Astrocyte (in vitro differentiated cells and primary cell): ENCODE measurements around the gene IRF3.
"Not testable (repeated sequence)": the region's sequence is repeated elsewhere in the genome, so short reads cannot be mapped to it uniquely, and the experiment has no call there.

Experiments used
- EZH2 ChIP-seq: IDR thresholded peaks from 2 replicates; pipeline ENCODE4 v1.6.1; 2012; ENCODE audit warnings: mild to moderate bottlenecking, low read length, inconsistent platforms; ENCODE audit not compliant: insufficient read depth
- TF ChIP-seq, protein P1 (sequence below): IDR thresholded peaks from 2 replicates; pipeline ENCODE4 v1.5.1; 2011; ENCODE audit warnings: low read depth, mild to moderate bottlenecking, inconsistent platforms, low read length, moderate library complexity; ENCODE audit not compliant: insufficient read depth

- TF ChIP-seq, protein P1, sequence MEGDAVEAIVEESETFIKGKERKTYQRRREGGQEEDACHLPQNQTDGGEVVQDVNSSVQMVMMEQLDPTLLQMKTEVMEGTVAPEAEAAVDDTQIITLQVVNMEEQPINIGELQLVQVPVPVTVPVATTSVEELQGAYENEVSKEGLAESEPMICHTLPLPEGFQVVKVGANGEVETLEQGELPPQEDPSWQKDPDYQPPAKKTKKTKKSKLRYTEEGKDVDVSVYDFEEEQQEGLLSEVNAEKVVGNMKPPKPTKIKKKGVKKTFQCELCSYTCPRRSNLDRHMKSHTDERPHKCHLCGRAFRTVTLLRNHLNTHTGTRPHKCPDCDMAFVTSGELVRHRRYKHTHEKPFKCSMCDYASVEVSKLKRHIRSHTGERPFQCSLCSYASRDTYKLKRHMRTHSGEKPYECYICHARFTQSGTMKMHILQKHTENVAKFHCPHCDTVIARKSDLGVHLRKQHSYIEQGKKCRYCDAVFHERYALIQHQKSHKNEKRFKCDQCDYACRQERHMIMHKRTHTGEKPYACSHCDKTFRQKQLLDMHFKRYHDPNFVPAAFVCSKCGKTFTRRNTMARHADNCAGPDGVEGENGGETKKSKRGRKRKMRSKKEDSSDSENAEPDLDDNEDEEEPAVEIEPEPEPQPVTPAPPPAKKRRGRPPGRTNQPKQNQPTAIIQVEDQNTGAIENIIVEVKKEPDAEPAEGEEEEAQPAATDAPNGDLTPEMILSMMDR, result not testable (repeated sequence)
- TF ChIP-seq EZH2, result not testable (repeated sequence)
Observed at GRCh38 chr19:49633273-49633672, 32.4 kb downstream of the IRF3 start.
